ENCODE data around the gene LLCFC1.

LLCFC1 gene

GRCh38 chr7:142939226-142939910 lies at the start of gene LLCFC1:
Gene LLCFC1, plus strand, starts transcription at chr7:142939484. Its CDS starts 138 bp downstream, at chr7:142939622.
- no peaks in the 10 kb centered on the region for H3K27me3 ChIP-seq (ENCODE audit: control insufficient read depth in 1 of 2, insufficient read depth in 2 of 2, low read length in 2 of 2)

GRCh38 chr7:142889816-142890215 lies 49.5 kb upstream of the LLCFC1 start:
- Histone ChIP-seq H3K27me3 (ENCODE audit: control insufficient read depth in 1 of 2, insufficient read depth in 2 of 2, low read length in 2 of 2) (peaks cover 0 to 6% of the 10 kb centered on the region in 2 donors), H3K27ac (ENCODE audit: low read length) (no peak overlapping the region), H3K4me1 (ENCODE audit: control insufficient read depth, insufficient read depth, low read length) (no peaks in the 10 kb centered on the region), H3K36me3 (ENCODE audit: control insufficient read depth in 2 of 2, insufficient read depth in 2 of 2, low read length in 2 of 2) (no peaks in the 10 kb centered on the region), H3K9ac (ENCODE audit: low read length in 2 of 2) (no peak overlapping the region), H3K9me3 (ENCODE audit: control insufficient read depth in 2 of 2, low read length in 2 of 2) (no peaks in the 10 kb centered on the region), H3K4me3 (ENCODE audit: low read length in 2 of 2) (no peak overlapping the region)

More at GRCh38 chr7:142939226-142939910, at the start of gene LLCFC1:
- Histone ChIP-seq H3K27ac (ENCODE audit: low read length) (no peak within 1 kb of the TSS), H3K4me3 (ENCODE audit: low read length in 2 of 2) (no peak within 1 kb of the TSS), H3K36me3 (ENCODE audit: control insufficient read depth in 2 of 2, insufficient read depth in 2 of 2, low read length in 2 of 2) (no peaks in the 10 kb centered on the region), H3K9ac (ENCODE audit: low read length in 2 of 2) (no peak within 1 kb of the TSS), H3K9me3 (ENCODE audit: control insufficient read depth in 2 of 2, low read length in 2 of 2) (no peaks in the 10 kb centered on the region), H3K4me1 (ENCODE audit: control insufficient read depth, insufficient read depth, low read length) (no peaks in the 10 kb centered on the region)

- Histone ChIP-seq H3K9ac (ENCODE audit: low read length in 2 of 2) (no peak overlapping the region), H3K27ac (ENCODE audit: low read length) (no peak overlapping the region), H3K9me3 (ENCODE audit: control insufficient read depth in 2 of 2, low read length in 2 of 2) (no peaks in the 10 kb centered on the region), H3K4me3 (ENCODE audit: low read length in 2 of 2) (no peak overlapping the region), H3K36me3 (ENCODE audit: control insufficient read depth in 2 of 2, insufficient read depth in 2 of 2, low read length in 2 of 2) (no peaks in the 10 kb centered on the region), H3K4me1 (ENCODE audit: control insufficient read depth, insufficient read depth, low read length) (no peaks in the 10 kb centered on the region), H3K27me3 (ENCODE audit: control insufficient read depth in 1 of 2, insufficient read depth in 2 of 2, low read length in 2 of 2) (peaks cover 0 to 5% of the 10 kb centered on the region in 2 donors)
Observed at GRCh38 chr7:142890874-142891485, 48.3 kb upstream of the LLCFC1 start.

DNA sequence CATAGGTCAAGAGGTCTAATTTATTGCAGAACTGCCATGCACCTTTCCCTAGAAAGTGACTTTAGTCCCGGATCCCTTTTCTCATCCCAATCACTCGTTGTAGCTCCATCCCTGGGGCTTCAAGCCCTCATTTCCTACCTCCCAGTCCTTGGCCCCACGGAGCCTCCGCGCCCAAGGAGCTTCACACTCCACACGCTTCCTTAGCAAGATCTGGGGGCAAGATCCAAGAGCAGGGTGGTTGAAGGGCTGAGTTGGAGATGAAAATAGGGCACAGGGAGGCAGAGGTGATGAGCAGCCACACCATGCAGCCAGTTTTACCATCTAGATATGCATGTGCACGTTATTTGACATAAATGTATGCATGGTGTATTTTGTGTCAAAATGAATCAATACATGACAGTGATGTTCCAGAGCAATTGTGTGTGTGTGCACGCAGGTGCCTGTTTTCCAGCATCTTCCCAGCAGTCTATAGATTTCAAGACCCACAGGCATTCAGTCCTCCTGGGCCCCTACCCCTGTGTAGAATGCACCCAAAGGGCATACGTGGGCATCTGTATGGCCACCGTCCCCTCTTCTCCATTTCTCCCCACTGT lies 47.7 kb upstream of the LLCFC1 start:
- H3K9me3 ChIP-seq (ENCODE audit: control insufficient read depth in 2 of 2, low read length in 2 of 2), result no peaks in the 10 kb centered on the region
- H3K9ac ChIP-seq (ENCODE audit: low read length in 2 of 2), result no peak overlapping the region
- H3K27me3 ChIP-seq (ENCODE audit: control insufficient read depth in 1 of 2, insufficient read depth in 2 of 2, low read length in 2 of 2), result peaks cover 0 to 5% of the 10 kb centered on the region in 2 donors
- no peaks in the 10 kb centered on the region for H3K36me3 ChIP-seq (ENCODE audit: control insufficient read depth in 2 of 2, insufficient read depth in 2 of 2, low read length in 2 of 2)
- H3K4me3 ChIP-seq (ENCODE audit: low read length in 2 of 2), result no peak overlapping the region
- no peak overlapping the region for H3K27ac ChIP-seq (ENCODE audit: low read length)
- H3K4me1 ChIP-seq (ENCODE audit: control insufficient read depth, insufficient read depth, low read length), result no peaks in the 10 kb centered on the region

- Histone ChIP-seq H3K4me3 (ENCODE audit: low read length in 2 of 2) (no peak overlapping the region), H3K4me1 (ENCODE audit: control insufficient read depth, insufficient read depth, low read length) (no peaks in the 10 kb centered on the region), H3K9me3 (ENCODE audit: control insufficient read depth in 2 of 2, low read length in 2 of 2) (no peaks in the 10 kb centered on the region), H3K27me3 (ENCODE audit: control insufficient read depth in 1 of 2, insufficient read depth in 2 of 2, low read length in 2 of 2) (peaks cover 0 to 6% of the 10 kb centered on the region in 2 donors), H3K9ac (ENCODE audit: low read length in 2 of 2) (no peak overlapping the region), H3K27ac (ENCODE audit: low read length) (no peak overlapping the region), H3K36me3 (ENCODE audit: control insufficient read depth in 2 of 2, insufficient read depth in 2 of 2, low read length in 2 of 2) (no peaks in the 10 kb centered on the region)
Observed at GRCh38 chr7:142892951-142893350, 46.3 kb upstream of the LLCFC1 start.

GRCh38 chr7:142894112-142894984 lies 44.9 kb upstream of the LLCFC1 start:
- no peaks in the 10 kb centered on the region for H3K36me3 ChIP-seq (ENCODE audit: control insufficient read depth in 2 of 2, insufficient read depth in 2 of 2, low read length in 2 of 2)
- no peaks in the 10 kb centered on the region for H3K4me1 ChIP-seq (ENCODE audit: control insufficient read depth, insufficient read depth, low read length)
- no peak overlapping the region for H3K9ac ChIP-seq (ENCODE audit: low read length in 2 of 2)
- H3K4me3 ChIP-seq (ENCODE audit: low read length in 2 of 2), result no peak overlapping the region
- peaks cover 0 to 10% of the 10 kb centered on the region in 2 donors for H3K27me3 ChIP-seq (ENCODE audit: control insufficient read depth in 1 of 2, insufficient read depth in 2 of 2, low read length in 2 of 2)
- no peaks in the 10 kb centered on the region for H3K9me3 ChIP-seq (ENCODE audit: control insufficient read depth in 2 of 2, low read length in 2 of 2)
- H3K27ac ChIP-seq (ENCODE audit: low read length), result no peak overlapping the region

DNA sequence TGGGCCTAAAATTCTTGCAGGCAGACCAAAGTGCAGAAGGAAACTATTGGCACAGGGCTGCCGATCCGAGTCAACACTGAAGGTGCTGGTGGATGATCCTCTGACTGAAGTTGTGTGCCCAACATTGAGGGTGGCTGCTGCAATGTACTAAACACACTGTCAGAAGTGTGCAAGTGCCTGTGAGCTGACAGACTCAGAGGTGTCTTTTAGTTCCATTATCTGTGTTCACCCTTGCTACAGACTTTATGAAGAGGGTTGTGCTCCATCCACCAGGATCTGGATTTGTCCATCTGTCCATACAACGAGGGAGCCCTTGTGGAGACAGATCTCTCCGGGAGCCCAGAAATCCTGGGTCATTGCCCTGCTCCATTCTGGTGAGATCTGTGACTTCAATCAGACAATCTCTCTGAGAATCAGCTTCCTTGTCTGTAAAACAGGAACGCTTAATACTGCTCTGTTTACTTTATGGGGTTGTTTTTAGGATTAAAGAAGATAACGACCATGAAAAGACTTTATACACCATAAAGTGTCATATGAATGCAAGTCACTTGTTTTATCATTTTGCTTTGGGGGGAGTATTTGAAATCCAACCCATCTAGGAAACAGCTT lies 44.2 kb upstream of the LLCFC1 start:
- H3K4me1 ChIP-seq (ENCODE audit: control insufficient read depth, insufficient read depth, low read length), result no peaks in the 10 kb centered on the region
- no peaks in the 10 kb centered on the region for H3K9me3 ChIP-seq (ENCODE audit: control insufficient read depth in 2 of 2, low read length in 2 of 2)
- no peak overlapping the region for H3K9ac ChIP-seq (ENCODE audit: low read length in 2 of 2)
- H3K36me3 ChIP-seq (ENCODE audit: control insufficient read depth in 2 of 2, insufficient read depth in 2 of 2, low read length in 2 of 2), result no peaks in the 10 kb centered on the region
- H3K4me3 ChIP-seq (ENCODE audit: low read length in 2 of 2), result no peak overlapping the region
- H3K27me3 ChIP-seq (ENCODE audit: control insufficient read depth in 1 of 2, insufficient read depth in 2 of 2, low read length in 2 of 2), result peaks cover 0 to 7% of the 10 kb centered on the region in 2 donors
- no peak overlapping the region for H3K27ac ChIP-seq (ENCODE audit: low read length)

GRCh38 chr7:142896151-142896550 lies 43.1 kb upstream of the LLCFC1 start:
- Histone ChIP-seq H3K4me1 (ENCODE audit: control insufficient read depth, insufficient read depth, low read length) (no peaks in the 10 kb centered on the region), H3K27ac (ENCODE audit: low read length) (no peak overlapping the region), H3K9me3 (ENCODE audit: control insufficient read depth in 2 of 2, low read length in 2 of 2) (no peaks in the 10 kb centered on the region), H3K27me3 (ENCODE audit: control insufficient read depth in 1 of 2, insufficient read depth in 2 of 2, low read length in 2 of 2) (peaks cover 0 to 5% of the 10 kb centered on the region in 2 donors), H3K9ac (ENCODE audit: low read length in 2 of 2) (no peak overlapping the region), H3K4me3 (ENCODE audit: low read length in 2 of 2) (no peak overlapping the region), H3K36me3 (ENCODE audit: control insufficient read depth in 2 of 2, insufficient read depth in 2 of 2, low read length in 2 of 2) (no peaks in the 10 kb centered on the region)

- no peaks in the 10 kb centered on the region for H3K36me3 ChIP-seq (ENCODE audit: control insufficient read depth in 2 of 2, insufficient read depth in 2 of 2, low read length in 2 of 2)
- H3K4me3 ChIP-seq (ENCODE audit: low read length in 2 of 2), result no peak overlapping the region
- no peaks in the 10 kb centered on the region for H3K9me3 ChIP-seq (ENCODE audit: control insufficient read depth in 2 of 2, low read length in 2 of 2)
- H3K27me3 ChIP-seq (ENCODE audit: control insufficient read depth in 1 of 2, insufficient read depth in 2 of 2, low read length in 2 of 2), result peaks cover 0 to 5% of the 10 kb centered on the region in 2 donors
- H3K27ac ChIP-seq (ENCODE audit: low read length), result no peak overlapping the region
- no peak overlapping the region for H3K9ac ChIP-seq (ENCODE audit: low read length in 2 of 2)
- H3K4me1 ChIP-seq (ENCODE audit: control insufficient read depth, insufficient read depth, low read length), result no peaks in the 10 kb centered on the region
Observed at GRCh38 chr7:142896741-142897379, 42.4 kb upstream of the LLCFC1 start.

- no peak overlapping the region for H3K9ac ChIP-seq (ENCODE audit: low read length in 2 of 2)
- H3K4me1 ChIP-seq (ENCODE audit: control insufficient read depth, insufficient read depth, low read length), result no peaks in the 10 kb centered on the region
- H3K9me3 ChIP-seq (ENCODE audit: control insufficient read depth in 2 of 2, low read length in 2 of 2), result no peaks in the 10 kb centered on the region
- H3K27ac ChIP-seq (ENCODE audit: low read length), result no peak overlapping the region
- peaks cover 0 to 5% of the 10 kb centered on the region in 2 donors for H3K27me3 ChIP-seq (ENCODE audit: control insufficient read depth in 1 of 2, insufficient read depth in 2 of 2, low read length in 2 of 2)
- H3K4me3 ChIP-seq (ENCODE audit: low read length in 2 of 2), result no peak overlapping the region
- no peaks in the 10 kb centered on the region for H3K36me3 ChIP-seq (ENCODE audit: control insufficient read depth in 2 of 2, insufficient read depth in 2 of 2, low read length in 2 of 2)
Observed at GRCh38 chr7:142897691-142898090, 41.6 kb upstream of the LLCFC1 start.
